ENCODE data around the gene SLC35D2.
"Not testable (repeated sequence)": the region's sequence is repeated elsewhere in the genome, so short reads cannot be mapped to it uniquely, and the experiment has no call there.

SLC35D2 gene

GRCh38 chr9:96360976-96361375 is 22.5 kb downstream of the SLC35D2 start:
- no peak for DNase-seq (ENCODE audit: low read depth in 2 of 2)

DNA sequence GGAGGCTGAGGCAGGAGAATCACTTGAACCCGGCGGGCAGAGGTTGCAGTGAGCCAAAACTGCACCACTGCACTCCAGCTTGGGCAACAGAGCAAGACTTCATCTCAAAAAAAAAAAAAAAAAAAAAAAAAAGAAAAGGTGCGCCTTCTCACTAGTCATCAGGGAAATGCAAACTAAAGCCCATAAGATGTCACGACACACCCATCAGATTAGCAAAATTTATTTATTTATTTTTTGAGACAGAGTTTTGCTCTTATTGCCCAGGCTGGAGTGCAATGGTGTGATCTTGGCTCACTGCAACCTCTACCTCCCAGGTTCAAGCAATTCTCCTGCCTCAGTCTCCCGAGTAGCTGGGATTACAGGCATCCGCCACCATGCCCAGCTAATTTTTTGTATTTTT is 23.0 kb downstream of the SLC35D2 start:
- DNase-seq (ENCODE audit: low read depth in 2 of 2): not testable (repeated sequence)

DNA sequence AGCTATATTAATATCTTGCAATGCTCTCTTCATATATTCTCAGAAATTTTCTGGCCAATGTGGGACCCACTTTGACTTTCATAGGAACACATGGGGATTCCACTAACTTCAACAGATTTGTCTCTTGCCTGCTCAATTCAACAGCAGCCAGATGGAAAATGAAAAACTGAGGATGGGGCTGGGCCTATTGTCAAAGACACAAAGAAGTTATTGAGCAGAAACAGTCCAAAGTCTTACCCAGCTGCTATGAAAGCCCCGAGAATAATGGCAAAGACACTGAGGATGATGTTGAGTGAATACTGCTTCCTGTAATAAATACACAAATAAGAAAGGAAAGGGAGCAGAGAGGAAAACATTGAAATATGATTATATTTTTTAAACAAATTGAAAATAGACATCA is 32.6 kb downstream of the SLC35D2 start:
- DNase-seq (ENCODE audit: low read depth in 2 of 2): no peak

DNA sequence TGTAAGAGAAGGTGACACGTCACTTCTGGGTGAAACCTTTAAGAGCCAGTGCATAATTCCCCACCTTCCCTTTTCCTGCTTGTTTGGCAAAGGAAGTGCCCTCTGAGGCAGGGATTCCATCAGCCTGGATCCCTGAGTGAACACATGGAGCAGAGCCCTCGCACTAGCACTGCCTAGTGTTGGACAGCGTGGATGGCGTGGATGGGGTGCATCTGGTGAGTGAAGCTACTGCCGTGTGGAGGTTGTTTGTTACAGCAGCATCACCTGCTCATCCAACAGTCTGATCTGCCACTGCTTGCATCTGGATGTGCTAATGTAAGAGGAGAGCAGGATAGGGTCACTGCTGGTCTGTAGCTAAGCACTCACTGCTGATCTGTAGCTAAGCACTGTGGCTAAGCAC is 35.2 kb downstream of the SLC35D2 start:
- DNase-seq (ENCODE audit: low read depth in 2 of 2): no peak

GRCh38 chr9:96345551-96345950 is 38.0 kb downstream of the SLC35D2 start:
- DNase-seq (ENCODE audit: low read depth in 2 of 2): no peak

- no peak for DNase-seq (ENCODE audit: low read depth in 2 of 2)
Observed at GRCh38 chr9:96344458-96345180, 38.9 kb downstream of the SLC35D2 start.

DNA sequence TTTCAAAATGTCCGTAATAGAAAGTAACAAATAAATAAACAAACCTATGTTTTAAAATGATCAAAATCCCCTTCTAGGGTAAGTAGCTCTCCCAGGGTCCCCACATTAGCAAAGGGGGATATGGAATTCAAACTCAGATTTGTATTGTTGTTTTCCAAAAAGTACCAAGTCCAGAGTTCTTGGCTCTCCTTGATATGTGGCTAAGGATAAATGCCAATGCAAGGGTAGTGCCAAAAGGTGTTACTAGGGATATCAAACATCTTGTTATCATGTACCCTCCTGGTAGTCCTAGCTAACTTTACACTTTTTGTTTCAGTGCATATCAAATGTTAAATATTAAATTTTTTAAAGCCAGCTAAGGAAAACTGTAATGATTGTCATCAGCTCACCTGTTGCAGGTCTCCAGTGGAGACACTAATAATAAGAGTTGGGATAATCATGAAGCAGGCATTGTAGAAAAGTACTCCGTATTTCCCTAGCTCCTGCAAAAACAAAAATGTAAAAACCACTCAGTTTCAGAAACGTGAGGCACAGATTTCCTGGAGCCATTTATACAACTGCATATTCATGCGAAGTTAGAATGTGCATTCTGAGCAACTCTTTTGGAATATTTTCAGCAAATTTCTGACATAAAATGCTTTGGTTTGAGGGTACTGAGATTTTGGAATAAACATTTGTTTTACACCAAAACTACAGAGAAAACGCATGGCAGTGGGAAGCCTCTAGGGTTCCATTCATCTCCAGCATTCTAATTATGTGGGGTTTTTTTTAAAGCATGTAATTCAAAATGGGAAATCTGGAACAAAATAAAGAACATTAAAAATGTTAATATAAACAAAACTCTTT is 39.8 kb downstream of the SLC35D2 start:
- no peak for DNase-seq (ENCODE audit: low read depth in 2 of 2)

GRCh38 chr9:96342571-96343245 is 40.8 kb downstream of the SLC35D2 start:
- DNase-seq (ENCODE audit: low read depth in 2 of 2): no peak

GRCh38 chr9:96340707-96341106 is 42.8 kb downstream of the SLC35D2 start:
- DNase-seq (ENCODE audit: low read depth in 2 of 2): no peak

DNA sequence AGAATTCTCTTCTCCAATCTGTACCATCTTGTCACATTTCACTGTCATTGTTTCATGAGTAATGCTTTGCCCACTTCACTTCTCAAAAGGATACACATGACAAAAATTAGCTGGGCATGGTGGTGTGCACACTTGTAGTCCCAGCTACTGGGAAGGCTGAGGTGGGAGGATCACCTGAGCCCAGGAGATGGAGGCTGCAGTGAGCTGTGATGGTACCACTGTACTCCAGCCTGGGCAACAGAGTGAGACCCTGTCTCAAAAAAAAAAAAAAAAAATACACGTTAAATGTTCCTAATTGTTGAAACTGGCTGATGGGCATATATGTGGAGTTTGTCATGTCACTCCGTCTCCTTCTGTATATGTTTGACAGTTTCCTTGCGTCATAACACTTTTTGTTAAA is 45.2 kb downstream of the SLC35D2 start:
- DNase-seq (ENCODE audit: low read depth in 2 of 2): no peak

DNA sequence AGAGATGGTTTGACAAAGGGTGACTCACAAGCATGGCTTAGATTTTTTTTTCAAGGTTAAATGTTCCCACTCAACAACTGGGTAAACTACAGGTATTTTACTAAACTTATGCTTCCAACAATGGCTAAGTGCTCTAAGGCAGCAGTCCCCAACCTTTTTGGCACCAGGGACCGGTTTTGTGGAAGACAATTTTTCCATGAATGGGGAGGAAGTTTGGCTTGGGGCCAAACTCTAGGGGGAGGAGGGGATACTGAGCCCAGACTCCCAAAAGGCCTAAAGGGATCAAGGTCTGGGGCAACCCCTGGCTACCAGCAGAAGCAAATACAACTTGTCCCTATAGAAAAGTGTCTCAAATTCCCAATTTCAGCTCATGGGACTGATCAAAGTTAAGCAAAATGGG is 49.6 kb downstream of the SLC35D2 start:
- no peak for DNase-seq (ENCODE audit: low read depth in 2 of 2)

- DNase-seq (ENCODE audit: low read depth in 2 of 2): no peak
Observed at GRCh38 chr9:96331236-96331947, 52.1 kb downstream of the SLC35D2 start.

DNA sequence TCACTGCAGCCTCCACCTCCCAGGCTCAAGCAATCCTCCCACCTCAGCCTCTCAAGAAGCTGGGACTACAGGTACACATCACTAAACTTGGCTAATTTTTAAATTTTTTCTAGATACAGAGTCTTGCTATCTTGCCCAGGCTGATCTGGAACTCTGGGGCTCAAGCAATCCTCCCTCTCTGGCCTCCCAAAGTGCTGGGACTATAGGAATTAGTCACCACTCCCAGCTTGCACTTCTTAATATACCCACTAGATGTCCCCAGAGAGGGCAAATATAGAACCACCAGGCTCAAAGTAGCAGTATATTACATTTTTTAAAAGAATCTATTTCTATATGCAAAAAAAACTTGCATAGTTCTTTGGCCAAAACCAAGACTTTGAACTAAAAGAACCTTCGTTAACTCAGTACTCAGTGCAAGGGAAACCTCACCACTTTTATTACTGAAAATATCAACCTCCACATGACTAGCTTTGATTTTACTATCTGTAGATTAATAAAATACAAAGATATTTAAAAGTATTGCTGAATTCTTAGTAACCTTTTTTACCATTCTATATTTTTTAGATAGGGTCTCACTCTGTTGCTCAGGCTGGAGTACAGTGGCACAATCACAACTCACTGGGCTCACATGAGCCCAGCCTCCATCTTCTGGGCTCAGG is 55.7 kb downstream of the SLC35D2 start:
- DNase-seq (ENCODE audit: low read depth in 2 of 2): peak; percentile 2 to 28

DNA sequence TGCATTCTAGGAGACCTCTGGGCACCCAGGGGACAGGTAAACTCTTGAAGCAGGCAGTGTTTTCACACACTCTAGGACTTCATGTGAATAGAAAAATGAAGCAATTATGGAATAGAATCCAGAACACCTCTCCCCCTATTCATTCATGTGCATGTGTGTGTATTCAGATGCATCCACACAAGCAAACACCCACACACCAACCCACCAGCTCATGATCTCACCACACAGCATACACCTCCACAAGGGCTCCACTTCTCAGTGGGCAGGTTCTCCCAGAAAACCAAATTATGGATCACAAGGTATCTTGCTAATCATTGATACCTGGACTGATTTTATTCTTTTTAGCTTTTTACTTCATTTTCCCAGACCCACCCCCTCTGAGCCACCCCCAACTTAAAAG is 60.3 kb downstream of the SLC35D2 start:
- no peak for DNase-seq (ENCODE audit: low read depth in 2 of 2)

DNA sequence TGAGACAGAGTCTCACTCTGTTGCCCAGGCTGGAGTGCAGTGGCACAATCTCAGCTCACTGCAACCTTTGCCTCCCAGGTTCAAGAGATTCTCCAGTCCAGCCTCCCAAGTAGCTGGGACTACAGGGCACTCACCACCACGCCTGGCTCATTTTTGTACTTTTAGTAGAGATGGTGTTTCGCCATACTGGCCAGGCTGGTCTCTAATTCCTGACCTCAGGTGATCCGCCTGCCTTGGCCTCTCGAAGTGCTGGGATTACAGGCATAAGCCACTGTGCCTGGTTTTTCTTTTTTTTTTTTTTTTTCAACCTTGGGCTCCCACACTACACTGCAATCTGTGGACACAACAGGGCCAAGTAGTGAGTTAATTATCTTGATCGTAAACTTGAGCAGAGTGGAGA is 60.8 kb downstream of the SLC35D2 start:
- DNase-seq (ENCODE audit: low read depth in 2 of 2): not testable (repeated sequence)

DNA sequence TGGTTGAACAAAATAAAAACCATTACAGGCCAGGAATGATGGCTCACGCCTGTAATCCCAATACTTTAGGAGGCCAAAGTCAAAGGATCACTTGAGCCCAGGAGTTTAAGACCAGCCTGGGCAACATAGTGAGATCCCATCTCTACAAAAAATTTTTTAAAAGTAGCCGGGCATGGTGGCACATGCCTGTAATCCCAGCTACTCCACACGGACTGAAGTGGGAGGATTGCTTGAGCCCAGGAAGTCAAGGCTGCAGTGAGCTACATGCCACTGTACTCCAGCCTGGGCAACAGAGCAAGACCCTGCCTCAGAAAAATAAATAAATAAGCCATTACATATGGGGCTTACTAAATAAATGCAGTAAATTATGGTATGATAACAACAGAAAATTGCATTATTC is 61.3 kb downstream of the SLC35D2 start:
- DNase-seq (ENCODE audit: low read depth in 2 of 2): not testable (repeated sequence)

DNA sequence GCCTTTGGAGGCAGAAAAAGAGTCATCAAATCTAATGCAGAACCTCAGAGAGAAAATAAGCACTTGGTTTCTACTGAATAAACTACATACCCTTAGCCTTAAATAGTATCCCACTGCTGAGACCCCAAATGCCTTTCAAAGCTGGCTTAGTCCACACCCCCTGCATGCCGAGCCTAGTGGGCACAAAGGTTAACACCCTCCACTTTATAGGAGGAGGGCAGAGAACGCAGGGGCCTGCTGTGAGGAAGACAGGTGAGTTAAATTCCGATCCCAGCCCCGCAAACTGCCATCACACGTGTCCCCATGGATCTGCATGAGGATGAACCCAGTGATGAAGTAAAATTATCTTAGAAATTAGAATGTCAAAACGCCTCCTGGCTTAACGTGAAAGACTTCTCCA is 62.0 kb downstream of the SLC35D2 start:
- DNase-seq (ENCODE audit: low read depth in 2 of 2): no peak

GRCh38 chr9:96320749-96321280 is 62.7 kb downstream of the SLC35D2 start:
- DNase-seq (ENCODE audit: low read depth in 2 of 2): no peak

GRCh38 chr9:96318921-96319565 is 64.5 kb downstream of the SLC35D2 start:
- DNase-seq (ENCODE audit: low read depth in 2 of 2): no peak

DNA sequence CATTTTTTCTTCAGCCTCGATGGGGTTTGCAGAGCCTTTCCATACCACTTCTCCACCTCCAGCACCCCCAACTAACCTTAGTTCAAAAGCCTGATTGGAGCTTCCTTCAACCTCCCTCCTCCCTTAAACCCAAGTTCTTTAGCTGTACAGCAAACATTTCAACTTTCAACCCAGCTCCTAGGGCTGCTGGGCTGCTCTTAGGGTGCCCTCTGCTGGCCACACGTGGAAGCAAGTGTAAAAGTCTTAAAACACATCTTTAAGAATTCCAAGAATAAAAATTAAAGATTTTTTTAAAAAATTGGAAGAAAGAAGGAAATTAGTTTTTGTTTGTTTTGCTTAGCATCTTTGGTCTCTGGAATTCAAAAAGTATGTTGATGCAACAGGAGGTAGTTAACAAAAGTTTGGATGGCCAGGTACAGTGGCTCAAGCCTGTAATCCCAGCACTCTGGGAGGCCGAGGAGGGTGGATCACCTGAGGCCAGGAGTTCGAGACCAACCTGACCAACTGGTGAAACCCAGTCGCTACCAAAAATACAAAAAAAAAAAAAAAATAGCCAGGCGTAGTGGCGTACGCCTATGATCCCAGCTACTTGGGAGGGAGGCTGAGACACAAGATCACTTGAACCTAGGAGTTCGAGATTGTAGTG is 66.1 kb downstream of the SLC35D2 start:
- peak; percentile 9 to 41 for DNase-seq (ENCODE audit: low read depth in 2 of 2)

Data from stimulated activated CD4-positive, alpha-beta T cell treated with anti-CD3 and anti-CD28 coated beads, Interleukin-15, amount 100 ng/mL, for 48 hours (primary cell).